Astrocyte (in vitro differentiated cells and primary cell): ENCODE data around the gene COL18A1. TPM values are rescaled to one million over a fixed set of nuclear protein-coding genes. Genes with fewer than 3 reads are reported as not detected.

Experiments
- DNase-seq: peaks from one replicate; pipeline ENCODE4 v3.0.0-alpha.2; 2010; ENCODE audit warnings: low read depth
- FAIRE-seq: peaks from 2 replicates; lab custom pipeline; 2011; peaks lifted over from hg19 to GRCh38; lab: Jason Lieb, UNC
- H2AFZ ChIP-seq: 2 replicates; pipeline ENCODE4 v1.6.0; 2012; ENCODE audit warnings: low read depth, low read length, inconsistent platforms
- H3K27ac ChIP-seq: 2 replicates; pipeline ENCODE4 v1.5.1; 2011; ENCODE audit warnings: low read depth, low read length, inconsistent platforms
- H3K27me3 ChIP-seq: 2 replicates; pipeline ENCODE4 v1.6.0; 2011; ENCODE audit warnings: low read length, inconsistent platforms; ENCODE audit not compliant: insufficient read depth
- H3K36me3 ChIP-seq: 2 replicates; pipeline ENCODE4 v1.5.1; 2011; ENCODE audit warnings: low read length, inconsistent platforms; ENCODE audit not compliant: insufficient read depth
- H3K4me1 ChIP-seq: 2 replicates; pipeline ENCODE4 v1.5.1; 2011; ENCODE audit warnings: low read length, inconsistent platforms; ENCODE audit not compliant: insufficient read depth
- H3K4me2 ChIP-seq: 2 replicates; pipeline ENCODE4 v1.6.0; 2012; ENCODE audit warnings: low read length, inconsistent platforms
- H3K4me3 ChIP-seq: 2 replicates; pipeline ENCODE4 v1.5.1; 2011; ENCODE audit warnings: low read depth, mild to moderate bottlenecking, low read length, inconsistent platforms; ENCODE audit not compliant: insufficient read depth
- H3K79me2 ChIP-seq: 2 replicates; pipeline ENCODE4 v1.6.0; 2012; ENCODE audit warnings: mild to moderate bottlenecking, low read length, inconsistent platforms; ENCODE audit not compliant: insufficient read depth
- H3K9ac ChIP-seq: 2 replicates; pipeline ENCODE4 v1.6.0; 2012; ENCODE audit warnings: mild to moderate bottlenecking, low read length, inconsistent platforms
- H3K9me3 ChIP-seq: 2 replicates; pipeline ENCODE4 v1.5.1; 2012; ENCODE audit warnings: low read depth, mild to moderate bottlenecking, low read length, inconsistent platforms; ENCODE audit not compliant: insufficient read depth
- H4K20me1 ChIP-seq: 2 replicates; pipeline ENCODE4 v1.6.0; 2012; ENCODE audit warnings: low read length, inconsistent platforms; ENCODE audit not compliant: insufficient read depth
- H3K27ac Mint-ChIP-seq: one replicate; pipeline ENCODE4 v1.8.0; 2021; ENCODE audit warnings: mild to moderate bottlenecking, mixed read lengths; ENCODE audit not compliant: unreplicated experiment
- H3K27me3 Mint-ChIP-seq: one replicate; pipeline ENCODE4 v1.8.0; 2021; ENCODE audit warnings: low read depth, mixed read lengths; ENCODE audit not compliant: unreplicated experiment
- H3K36me3 Mint-ChIP-seq: one replicate; pipeline ENCODE4 v1.8.0; 2021; ENCODE audit warnings: low read depth, mixed read lengths; ENCODE audit not compliant: unreplicated experiment
- H3K4me1 Mint-ChIP-seq: one replicate; pipeline ENCODE4 v1.8.0; 2021; ENCODE audit warnings: low read depth, mixed read lengths; ENCODE audit not compliant: unreplicated experiment
- H3K4me3 Mint-ChIP-seq: one replicate; pipeline ENCODE4 v1.8.0; 2021; ENCODE audit warnings: mild to moderate bottlenecking, moderate library complexity, mixed read lengths; ENCODE audit not compliant: unreplicated experiment
- H3K9me3 Mint-ChIP-seq: one replicate; pipeline ENCODE4 v1.8.0; 2021; ENCODE audit warnings: mild to moderate bottlenecking, mixed read lengths; ENCODE audit not compliant: unreplicated experiment
- EZH2 ChIP-seq: IDR thresholded peaks from 2 replicates; pipeline ENCODE4 v1.6.1; 2012; ENCODE audit warnings: mild to moderate bottlenecking, low read length, inconsistent platforms; ENCODE audit not compliant: insufficient read depth
- total RNA-seq: library from RNA; stranded (reverse); gene quantifications from 2 replicates; pipeline ENCODE4 v1.2.1, GENCODE V29; 2021
- TF ChIP-seq, protein P1 (sequence below): IDR thresholded peaks from 2 replicates; pipeline ENCODE4 v1.5.1; 2011; ENCODE audit warnings: low read depth, mild to moderate bottlenecking, inconsistent platforms, low read length, moderate library complexity; ENCODE audit not compliant: insufficient read depth

COL18A1 gene
- total RNA-seq, 1 donor from 2014 or later: 616 TPM

DNA sequence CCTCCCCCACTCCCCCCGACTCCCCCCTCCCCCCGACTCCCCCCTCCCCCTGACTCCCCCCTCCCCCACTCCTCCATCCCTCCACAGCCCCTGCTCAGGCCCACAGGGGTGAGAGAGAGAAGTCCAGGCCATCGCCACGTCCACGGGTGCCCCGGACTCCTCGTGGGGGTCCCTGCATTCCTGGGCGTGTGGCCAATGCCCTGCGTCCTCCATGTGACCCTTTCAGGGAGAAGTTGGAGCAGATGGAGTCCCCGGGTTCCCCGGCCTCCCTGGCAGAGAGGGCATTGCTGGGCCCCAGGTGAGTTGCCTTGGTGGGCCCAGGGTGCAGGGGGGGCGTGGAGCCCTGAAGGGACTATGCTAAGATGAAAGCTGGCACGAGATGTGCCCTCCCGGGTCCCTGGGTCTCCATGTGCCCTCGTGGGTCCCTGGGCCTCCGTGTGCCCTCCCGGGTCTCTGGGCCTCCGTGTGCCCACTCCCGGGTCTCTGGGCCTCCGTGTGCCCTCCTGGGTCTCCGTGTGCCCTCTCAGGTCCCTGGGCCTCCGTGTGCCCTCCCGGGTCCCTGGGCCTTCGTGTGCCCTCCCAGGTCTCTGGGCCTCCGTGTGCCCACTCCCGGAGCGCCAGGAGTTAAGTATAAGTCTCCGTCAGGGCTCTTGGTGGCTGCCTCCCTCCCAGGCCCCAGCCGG is 85.2 kb downstream of the COL18A1 start:
- DNase-seq: no peak
- Histone ChIP-seq H2AFZ (no peak overlapping the region), H3K79me2 (no peaks in the 10 kb centered on the region), H3K36me3 (no peaks in the 10 kb centered on the region), H3K4me2 (no peak overlapping the region), H3K4me3 (no peak overlapping the region), H3K27me3 (no peaks in the 10 kb centered on the region), H3K9ac (no peak overlapping the region), H3K27ac (no peak overlapping the region), H4K20me1 (no peaks in the 10 kb centered on the region), H3K9me3 (no peaks in the 10 kb centered on the region), H3K4me1 (no peaks in the 10 kb centered on the region)
- no peak overlapping the region for H3K4me3 Mint-ChIP-seq
- H3K36me3 Mint-ChIP-seq: peaks cover 5% of the 10 kb centered on the region
- H3K4me1 Mint-ChIP-seq: peaks cover 3% of the 10 kb centered on the region
- FAIRE-seq: no peak
- TF ChIP-seq, protein P1, sequence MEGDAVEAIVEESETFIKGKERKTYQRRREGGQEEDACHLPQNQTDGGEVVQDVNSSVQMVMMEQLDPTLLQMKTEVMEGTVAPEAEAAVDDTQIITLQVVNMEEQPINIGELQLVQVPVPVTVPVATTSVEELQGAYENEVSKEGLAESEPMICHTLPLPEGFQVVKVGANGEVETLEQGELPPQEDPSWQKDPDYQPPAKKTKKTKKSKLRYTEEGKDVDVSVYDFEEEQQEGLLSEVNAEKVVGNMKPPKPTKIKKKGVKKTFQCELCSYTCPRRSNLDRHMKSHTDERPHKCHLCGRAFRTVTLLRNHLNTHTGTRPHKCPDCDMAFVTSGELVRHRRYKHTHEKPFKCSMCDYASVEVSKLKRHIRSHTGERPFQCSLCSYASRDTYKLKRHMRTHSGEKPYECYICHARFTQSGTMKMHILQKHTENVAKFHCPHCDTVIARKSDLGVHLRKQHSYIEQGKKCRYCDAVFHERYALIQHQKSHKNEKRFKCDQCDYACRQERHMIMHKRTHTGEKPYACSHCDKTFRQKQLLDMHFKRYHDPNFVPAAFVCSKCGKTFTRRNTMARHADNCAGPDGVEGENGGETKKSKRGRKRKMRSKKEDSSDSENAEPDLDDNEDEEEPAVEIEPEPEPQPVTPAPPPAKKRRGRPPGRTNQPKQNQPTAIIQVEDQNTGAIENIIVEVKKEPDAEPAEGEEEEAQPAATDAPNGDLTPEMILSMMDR: no peak
- TF ChIP-seq EZH2: no peak
- H3K9me3 Mint-ChIP-seq: no peaks in the 10 kb centered on the region
- H3K27me3 Mint-ChIP-seq: no peaks in the 10 kb centered on the region
- no peak overlapping the region for H3K27ac Mint-ChIP-seq

DNA sequence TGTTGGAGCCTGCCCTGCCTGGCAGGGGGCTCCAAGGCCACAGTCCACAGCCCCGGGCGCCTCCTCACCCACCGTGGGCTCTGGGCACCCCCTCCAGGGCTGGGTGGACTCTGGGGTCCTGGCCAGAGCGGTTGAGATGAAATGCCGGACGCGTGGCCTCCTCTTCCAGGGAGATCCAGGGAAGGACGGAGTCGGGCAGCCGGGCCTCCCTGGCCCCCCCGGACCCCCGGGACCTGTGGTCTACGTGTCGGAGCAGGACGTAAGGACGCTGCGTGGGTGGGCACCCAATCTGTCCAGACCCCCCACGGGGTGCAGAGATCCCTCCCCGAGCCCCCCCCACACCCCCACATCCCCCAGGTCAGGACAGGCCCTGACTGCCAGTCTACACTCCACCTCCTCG is 86.1 kb downstream of the COL18A1 start:
- peaks cover 3% of the 10 kb centered on the region for H3K4me1 Mint-ChIP-seq
- no peaks in the 10 kb centered on the region for H3K4me1 ChIP-seq
- no peak overlapping the region for H3K4me3 ChIP-seq
- H3K36me3 Mint-ChIP-seq: peaks cover 5% of the 10 kb centered on the region
- DNase-seq (no peak), FAIRE-seq (no peak)
- no peaks in the 10 kb centered on the region for H3K27me3 Mint-ChIP-seq
- peaks cover 5% of the 10 kb centered on the region for H3K36me3 ChIP-seq
- TF ChIP-seq EZH2: no peak
- TF ChIP-seq, protein P1: no peak
- H3K27ac Mint-ChIP-seq: no peak overlapping the region
- no peaks in the 10 kb centered on the region for H4K20me1 ChIP-seq
- no peak overlapping the region for H3K4me3 Mint-ChIP-seq
- H3K9ac ChIP-seq: no peak overlapping the region
- no peaks in the 10 kb centered on the region for H3K9me3 ChIP-seq
- H3K9me3 Mint-ChIP-seq: no peaks in the 10 kb centered on the region
- no peak overlapping the region for H3K4me2 ChIP-seq
- no peak overlapping the region for H3K27ac ChIP-seq
- no peaks in the 10 kb centered on the region for H3K79me2 ChIP-seq
- no peak overlapping the region for H2AFZ ChIP-seq
- no peaks in the 10 kb centered on the region for H3K27me3 ChIP-seq

DNA sequence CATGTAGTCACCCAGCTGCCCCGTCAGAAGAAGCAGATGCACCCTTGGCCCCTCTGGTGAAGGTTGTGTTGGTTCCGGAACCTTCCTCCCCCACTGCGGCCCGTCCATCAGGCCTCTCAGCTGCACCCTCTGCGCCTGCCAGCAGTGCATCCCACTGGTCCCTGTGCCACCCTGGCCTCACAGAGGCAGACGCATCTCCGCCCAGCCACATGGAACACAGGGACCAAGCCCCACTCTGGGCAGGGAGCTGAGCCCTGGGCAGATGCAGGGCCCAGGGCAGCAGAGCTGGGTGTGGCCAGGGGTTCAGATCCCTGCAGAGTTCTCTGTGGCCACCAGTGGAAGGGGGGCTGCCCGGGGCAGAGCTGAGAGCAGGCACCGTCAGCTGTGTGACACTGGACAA is 86.7 kb downstream of the COL18A1 start:
- H2AFZ ChIP-seq: no peak overlapping the region
- TF ChIP-seq EZH2: no peak
- TF ChIP-seq, protein P1: no peak
- peaks cover 4% of the 10 kb centered on the region for H3K36me3 Mint-ChIP-seq
- no peak overlapping the region for H3K9ac ChIP-seq
- no peak overlapping the region for H3K27ac Mint-ChIP-seq
- H3K9me3 ChIP-seq: no peaks in the 10 kb centered on the region
- no peaks in the 10 kb centered on the region for H3K27me3 ChIP-seq
- no peak overlapping the region for H3K4me2 ChIP-seq
- H3K4me3 Mint-ChIP-seq: no peak overlapping the region
- peaks cover 5% of the 10 kb centered on the region for H3K36me3 ChIP-seq
- H3K4me3 ChIP-seq: no peak overlapping the region
- H4K20me1 ChIP-seq: no peaks in the 10 kb centered on the region
- no peaks in the 10 kb centered on the region for H3K79me2 ChIP-seq
- H3K4me1 Mint-ChIP-seq: peaks cover 3% of the 10 kb centered on the region
- DNase-seq: no peak
- no peak overlapping the region for H3K27ac ChIP-seq
- H3K27me3 Mint-ChIP-seq: no peaks in the 10 kb centered on the region
- H3K9me3 Mint-ChIP-seq: no peaks in the 10 kb centered on the region
- FAIRE-seq: no peak
- no peaks in the 10 kb centered on the region for H3K4me1 ChIP-seq
